GM06990 (cell line): ENCODE data around the gene RPL32.

Source experiments
- DNase-seq: peaks from one replicate; pipeline ENCODE4 v3.0.0-alpha.2; 2011; ENCODE audit not compliant: insufficient read length; ENCODE audit errors: extremely low read depth
- H3K27me3 ChIP-seq: replicated peaks from 2 replicates; pipeline ENCODE4 v1.6.0; 2011; ENCODE audit warnings: low read length; ENCODE audit not compliant: control insufficient read depth, insufficient read depth
- H3K36me3 ChIP-seq: 2 replicates; pipeline ENCODE4 v1.5.1; 2011; ENCODE audit warnings: low read length; ENCODE audit not compliant: control insufficient read depth, insufficient read depth
- H3K4me3 ChIP-seq: replicated peaks from 2 replicates; pipeline ENCODE4 v1.5.1; 2011; ENCODE audit warnings: low read depth, mild to moderate bottlenecking, control low read depth, low read length
- CTCF ChIP-seq: IDR thresholded peaks from 2 replicates; pipeline ENCODE4 v1.5.1; 2011; ENCODE audit warnings: low read length, control low read depth, mild to moderate bottlenecking, inconsistent platforms; ENCODE audit not compliant: insufficient read depth, poor library complexity, severe bottlenecking

RPL32 gene

DNA sequence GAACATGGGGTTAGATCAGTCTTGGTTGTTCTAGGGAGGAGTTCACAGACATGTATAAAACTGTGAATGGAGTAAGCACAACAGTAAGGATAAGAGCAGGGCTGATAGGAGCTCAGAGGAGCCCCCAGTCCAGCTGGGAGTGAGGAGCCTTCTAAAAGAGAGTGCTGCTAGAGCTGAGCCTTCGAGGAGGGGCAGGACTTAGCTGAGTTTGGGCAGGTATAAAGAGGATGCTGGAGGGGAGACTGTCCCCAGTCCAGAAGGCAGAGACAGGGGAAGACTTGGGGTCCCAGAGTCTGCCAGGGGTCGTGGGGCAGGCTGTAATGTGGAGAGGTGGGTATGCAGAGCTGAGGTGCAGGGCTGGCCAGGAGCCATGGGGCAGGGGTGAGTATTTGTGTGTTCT is 32.8 kb downstream of the RPL32 start:
- Histone ChIP-seq H3K4me3 (no peak overlapping the region), H3K27me3 (no peaks in the 10 kb centered on the region; the same call in 1 of the 2 replicates), H3K36me3 (no peaks in the 10 kb centered on the region)
- no peak for TF ChIP-seq CTCF
- no peak for DNase-seq

DNA sequence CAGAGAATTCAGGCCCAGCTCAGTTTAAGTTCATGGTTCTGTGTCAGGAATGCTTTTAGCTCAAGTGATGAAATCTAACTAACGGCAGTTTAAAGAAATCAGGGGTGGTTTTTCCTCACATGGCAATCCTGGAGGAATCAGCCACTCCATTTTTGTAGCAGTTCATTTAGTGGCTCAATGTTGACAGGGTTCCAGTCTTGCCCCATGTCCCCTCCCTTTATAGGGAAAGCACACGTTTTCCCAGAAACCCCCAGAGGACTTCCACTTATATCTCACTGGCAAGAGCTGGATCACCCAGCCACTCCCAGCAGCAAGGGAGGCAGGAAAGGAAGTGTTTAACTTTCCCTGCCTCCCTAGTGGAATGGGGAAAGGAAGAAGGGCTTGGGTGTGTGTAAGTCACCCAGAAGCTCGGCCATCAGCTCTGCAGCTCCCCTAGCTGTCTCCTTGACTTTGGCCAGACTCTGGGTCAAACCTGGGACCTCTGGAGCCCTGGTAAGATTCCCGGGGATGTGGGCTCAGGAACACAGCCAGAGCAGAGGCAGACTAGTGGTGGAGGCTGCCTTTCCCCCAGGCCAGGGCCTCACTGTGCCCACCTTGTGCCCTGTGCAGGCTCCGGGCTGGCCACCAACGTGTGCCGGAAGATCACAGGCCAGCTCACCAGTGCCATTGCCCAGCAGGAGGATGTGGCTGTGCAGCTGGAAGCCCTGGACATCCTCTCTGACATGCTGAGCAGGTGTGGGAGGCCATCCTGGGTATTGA is 33.6 kb downstream of the RPL32 start:
- H3K4me3 ChIP-seq = no peak overlapping the region
- no peaks in the 10 kb centered on the region; the same call in 1 of the 2 replicates for H3K27me3 ChIP-seq
- DNase-seq = no peak
- no peaks in the 10 kb centered on the region for H3K36me3 ChIP-seq
- no peak for TF ChIP-seq CTCF

GRCh38 chr3:12807066-12807465 is 34.3 kb downstream of the RPL32 start:
- TF ChIP-seq CTCF = no peak
- H3K27me3 ChIP-seq = no peaks in the 10 kb centered on the region; the same call in 1 of the 2 replicates
- no peak overlapping the region for H3K4me3 ChIP-seq
- DNase-seq = no peak
- no peaks in the 10 kb centered on the region for H3K36me3 ChIP-seq

GRCh38 chr3:12803371-12803770 is 38.0 kb downstream of the RPL32 start:
- no peak for TF ChIP-seq CTCF

GRCh38 chr3:12799525-12800440 is 41.6 kb downstream of the RPL32 start:
- no peaks in the 10 kb centered on the region for H3K36me3 ChIP-seq
- no peak for DNase-seq
- peaks cover 2% of the 10 kb centered on the region for H3K27me3 ChIP-seq
- TF ChIP-seq CTCF = no peak
- no peak overlapping the region for H3K4me3 ChIP-seq

More at GRCh38 chr3:12803371-12803770, 38.0 kb downstream of the RPL32 start:
- Histone ChIP-seq H3K36me3 (no peaks in the 10 kb centered on the region), H3K4me3 (no peak overlapping the region), H3K27me3 (no peaks in the 10 kb centered on the region)
- no peak for DNase-seq
